ENCODE data around the gene NUDT13. TPM values are rescaled to one million over a fixed set of nuclear protein-coding genes. Genes with fewer than 3 reads are reported as not detected.

NUDT13 gene
- total RNA-seq (1 to 10 TPM; 1.4 to 3.3 (median 2.2) TPM), polyA plus RNA-seq (1 to 10 TPM; 1.9 to 3.1 (median 2.7) TPM)
- long read RNA-seq, donor 1, partial matches to known transcripts, result 0 of 1 reads
- long read RNA-seq, donor 1, other reads (novel, unspliced or antisense), result 0 of 1 reads
- long read RNA-seq, donor 2, result 0 reads

- peaks cover 0 to 17% (median 11%) of the 10 kb centered on the region in 6 donors for H3K4me1 ChIP-seq
- H3K27ac ChIP-seq, result peak within 1 kb of the TSS; percentile 66 to 86 (median 83)
- intact Hi-C loops (cut with DNase I; ENCODE audit: low total_unique reads), result no loop called here
- WGBS, 5 donors, result 1 to 10% (median 3%) methylated on average over 5 of the region's 5 CpGs
- peaks cover 0 to 9% (median 3%) of the 10 kb centered on the region in 8 donors for H3K9me3 ChIP-seq
- TF ChIP-seq CTCF (IDR thresholded peaks at IDR 0.05 in 8 of 11, conservative IDR thresholded peaks at IDR 0.05 in 3 of 11), result no peak
- TF ChIP-seq POLR2A (IDR thresholded peaks at IDR 0.05), result peak in 1 of 3 donors; percentile 60
- TF ChIP-seq POLR2AphosphoS5 (IDR thresholded peaks at IDR 0.05), result peak in 1 of 3 donors; percentile 96
- peak within 1 kb of the TSS; percentile 30 to 66 (median 44) for H3K4me3 ChIP-seq
- no peaks in the 10 kb centered on the region for H3K27me3 ChIP-seq (replicated peaks in 1 of 7)
- H3K36me3 ChIP-seq, result peaks cover 0 to 20% (median 2%) of the 10 kb centered on the region in 6 donors
- DNase-seq, result no peak
Measured at GRCh38 chr10:73110345-73110849, at the start of gene NUDT13. Gene NUDT13, plus strand, starts transcription at chr10:73110455. Its CDS starts 3,911 bp downstream, at chr10:73114366.

- WGBS, 5 donors, result 32 to 50% (median 42%) methylated on average over 5 of the region's 5 CpGs
- no peaks in the 10 kb centered on the region for H3K9me3 ChIP-seq
- peak in 6 of 11 experiments; percentile 14 to 37 (median 28) for TF ChIP-seq CTCF (IDR thresholded peaks at IDR 0.05 in 8 of 11, conservative IDR thresholded peaks at IDR 0.05 in 3 of 11)
- TF ChIP-seq POLR2A (IDR thresholded peaks at IDR 0.05), result no peak
- no peak overlapping the region for H3K27ac ChIP-seq
- H3K4me1 ChIP-seq, result peaks cover 0 to 14% (median 0%) of the 10 kb centered on the region in 6 donors
- H3K36me3 ChIP-seq, result peaks cover 0 to 64% (median 21%) of the 10 kb centered on the region in 6 donors
- no peak overlapping the region for H3K4me3 ChIP-seq
- intact Hi-C loops (cut with DNase I; ENCODE audit: low total_unique reads), result loop anchor here (10.0 kb wide), 1 partner anchor 696 kb away; no protein-coding TSS in a partner anchor
- no peak for DNase-seq
- H3K27me3 ChIP-seq (replicated peaks in 1 of 7), result no peaks in the 10 kb centered on the region
Measured at GRCh38 chr10:73060738-73061635, 49.3 kb upstream of the NUDT13 start.

GRCh38 chr10:73061743-73062142 lies 48.5 kb upstream of the NUDT13 start:
- no peak for DNase-seq
- Histone ChIP-seq H3K4me3 (no peak overlapping the region), H3K27me3 (replicated peaks in 1 of 7) (no peaks in the 10 kb centered on the region), H3K36me3 (peaks cover 0 to 65% (median 19%) of the 10 kb centered on the region in 6 donors), H3K9me3 (no peaks in the 10 kb centered on the region), H3K27ac (no peak overlapping the region), H3K4me1 (peaks cover 0 to 14% (median 0%) of the 10 kb centered on the region in 6 donors)
- 92 to 97% (median 96%) methylated on average over 1 of the region's 1 CpG for WGBS, 5 donors
- intact Hi-C loops (cut with DNase I; ENCODE audit: low total_unique reads), result loop anchor here (10.0 kb wide), 1 partner anchor 697 kb away; no protein-coding TSS in a partner anchor
- TF ChIP-seq POLR2AphosphoS5 (IDR thresholded peaks at IDR 0.05), result no peak
- no peak for TF ChIP-seq POLR2A (IDR thresholded peaks at IDR 0.05)
- no peak for TF ChIP-seq CTCF (IDR thresholded peaks at IDR 0.05 in 8 of 11, conservative IDR thresholded peaks at IDR 0.05 in 3 of 11)
